ENCODE measurements around the gene HIVEP3. TPM values are rescaled to one million over a fixed set of nuclear protein-coding genes. Genes with fewer than 3 reads are reported as not detected.

Gene HIVEP3
- total RNA-seq, 4 donors from 2014 or later, result 4.2 to 6.5 (median 4.7) TPM

DNA sequence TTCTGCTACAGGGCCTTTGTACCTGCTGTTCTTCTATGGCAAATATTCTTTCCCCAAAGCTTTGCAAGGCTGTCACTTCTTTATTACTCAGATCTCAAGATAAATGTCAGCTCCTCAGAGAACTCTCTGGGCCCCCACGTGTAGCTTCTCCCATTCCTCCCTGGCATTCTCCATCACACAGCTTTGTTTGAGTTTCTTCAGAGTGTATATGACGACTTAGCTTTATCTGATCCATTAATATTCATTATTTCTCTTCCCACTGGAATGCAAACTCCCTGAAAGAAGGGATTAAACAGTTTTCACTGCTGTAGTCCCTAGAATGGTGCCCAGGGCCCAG, 259.6 kb downstream of the HIVEP3 start:
- DNase-seq (ENCODE audit: low spot score in 2 of 2), result no peak
- no peaks in the 10 kb centered on the region for H3K9me3 ChIP-seq
- TF ChIP-seq EP300 (IDR thresholded peaks at IDR 0.05) (no peak), POLR2A (IDR thresholded peaks at IDR 0.05) (no peak)
- TF ChIP-seq, protein P1, sequence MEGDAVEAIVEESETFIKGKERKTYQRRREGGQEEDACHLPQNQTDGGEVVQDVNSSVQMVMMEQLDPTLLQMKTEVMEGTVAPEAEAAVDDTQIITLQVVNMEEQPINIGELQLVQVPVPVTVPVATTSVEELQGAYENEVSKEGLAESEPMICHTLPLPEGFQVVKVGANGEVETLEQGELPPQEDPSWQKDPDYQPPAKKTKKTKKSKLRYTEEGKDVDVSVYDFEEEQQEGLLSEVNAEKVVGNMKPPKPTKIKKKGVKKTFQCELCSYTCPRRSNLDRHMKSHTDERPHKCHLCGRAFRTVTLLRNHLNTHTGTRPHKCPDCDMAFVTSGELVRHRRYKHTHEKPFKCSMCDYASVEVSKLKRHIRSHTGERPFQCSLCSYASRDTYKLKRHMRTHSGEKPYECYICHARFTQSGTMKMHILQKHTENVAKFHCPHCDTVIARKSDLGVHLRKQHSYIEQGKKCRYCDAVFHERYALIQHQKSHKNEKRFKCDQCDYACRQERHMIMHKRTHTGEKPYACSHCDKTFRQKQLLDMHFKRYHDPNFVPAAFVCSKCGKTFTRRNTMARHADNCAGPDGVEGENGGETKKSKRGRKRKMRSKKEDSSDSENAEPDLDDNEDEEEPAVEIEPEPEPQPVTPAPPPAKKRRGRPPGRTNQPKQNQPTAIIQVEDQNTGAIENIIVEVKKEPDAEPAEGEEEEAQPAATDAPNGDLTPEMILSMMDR (IDR thresholded peaks at IDR 0.05), result no peak
- H3K27me3 ChIP-seq, result no peaks in the 10 kb centered on the region
- no peaks in the 10 kb centered on the region for H3K36me3 ChIP-seq
- 66 to 75% methylated on average over 2 of the region's 2 CpGs for WGBS, 2 donors
- H3K4me3 ChIP-seq, result no peak overlapping the region
- H3K27ac ChIP-seq, result no peak overlapping the region
- H3K4me1 ChIP-seq, result peaks cover 0 to 30% (median 13%) of the 10 kb centered on the region in 4 donors

DNA sequence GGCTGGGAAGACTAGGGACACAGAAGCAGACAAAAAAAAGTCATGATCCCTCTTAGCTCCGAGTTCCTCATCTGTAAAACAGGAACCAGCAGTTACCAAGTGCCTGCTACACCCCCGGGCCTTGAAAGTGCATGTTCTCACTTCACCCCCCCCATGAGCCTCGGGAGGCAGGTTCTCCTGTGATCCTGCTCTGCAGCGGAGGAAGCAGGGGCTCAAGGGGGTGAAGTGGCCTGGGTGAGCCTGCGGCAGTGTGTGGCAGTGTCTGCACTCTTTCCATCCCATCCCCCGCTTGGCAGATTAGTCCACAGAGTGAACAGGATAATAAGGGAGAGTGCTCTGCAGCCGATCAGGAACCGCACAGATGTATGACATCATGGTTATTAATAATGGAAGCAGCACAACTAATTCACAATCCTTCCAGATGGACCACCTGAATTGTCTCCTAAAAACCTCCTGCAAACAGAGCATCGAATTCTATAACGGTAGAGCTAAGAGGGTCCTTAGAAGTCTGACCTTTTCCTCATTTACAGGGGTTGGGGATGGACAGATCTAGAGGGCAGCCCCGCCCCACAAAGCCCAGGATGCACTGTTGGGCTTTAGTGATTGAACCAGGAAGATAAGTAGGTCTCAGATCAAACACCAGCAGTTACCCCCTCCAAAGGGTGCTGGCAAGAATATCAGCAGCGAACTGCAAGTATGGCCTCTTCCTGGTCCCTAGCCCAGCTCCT, 260.1 kb downstream of the HIVEP3 start:
- no peak overlapping the region for H3K27ac ChIP-seq
- H3K4me3 ChIP-seq, result no peak overlapping the region
- peaks cover 0 to 30% (median 13%) of the 10 kb centered on the region in 4 donors for H3K4me1 ChIP-seq
- H3K36me3 ChIP-seq, result no peaks in the 10 kb centered on the region
- TF ChIP-seq EP300 (IDR thresholded peaks at IDR 0.05), result no peak
- TF ChIP-seq POLR2A (IDR thresholded peaks at IDR 0.05), result no peak
- TF ChIP-seq, protein P1 (IDR thresholded peaks at IDR 0.05), result no peak
- 83 to 85% methylated on average over 12 of the region's 12 CpGs for WGBS, 2 donors
- H3K9me3 ChIP-seq, result no peaks in the 10 kb centered on the region
- H3K27me3 ChIP-seq, result no peaks in the 10 kb centered on the region
- DNase-seq (ENCODE audit: low spot score in 2 of 2), result no peak

DNA sequence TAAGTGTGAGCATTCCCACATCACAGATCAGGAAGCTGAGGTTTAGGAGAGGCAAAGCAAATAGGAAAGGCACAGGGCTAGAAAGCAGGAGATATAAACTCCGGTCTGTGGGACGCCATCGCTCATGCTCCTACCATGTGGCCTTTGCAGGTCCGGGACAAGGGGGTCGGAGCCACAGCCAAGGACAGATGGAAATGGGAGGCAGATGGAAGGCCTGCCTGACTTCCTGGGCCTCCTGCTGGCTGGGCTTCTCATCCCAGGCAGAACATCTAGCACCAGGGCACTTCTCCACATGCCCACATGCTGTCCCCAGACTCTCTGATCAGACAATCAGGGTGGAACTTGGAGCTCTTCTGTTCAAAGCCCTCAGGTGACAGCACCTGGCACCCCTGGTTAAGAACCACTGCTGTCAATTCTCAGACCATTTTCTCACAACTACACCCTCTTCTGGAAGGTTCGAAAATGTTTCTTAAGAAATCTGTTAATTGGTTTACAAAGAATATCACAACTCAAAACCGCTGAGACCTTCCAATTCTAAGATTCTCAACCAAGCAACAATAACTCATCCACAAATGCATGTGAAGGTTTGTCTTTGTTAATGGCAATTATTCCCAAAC, 260.9 kb downstream of the HIVEP3 start:
- WGBS, 2 donors, result 93 to 94% methylated on average over 7 of the region's 7 CpGs
- H3K4me3 ChIP-seq, result no peak overlapping the region
- H3K4me1 ChIP-seq, result peaks cover 0 to 23% (median 11%) of the 10 kb centered on the region in 4 donors
- DNase-seq (ENCODE audit: low spot score in 2 of 2), result no peak
- H3K27ac ChIP-seq, result no peak overlapping the region
- no peaks in the 10 kb centered on the region for H3K36me3 ChIP-seq
- no peaks in the 10 kb centered on the region for H3K27me3 ChIP-seq
- TF ChIP-seq POLR2A (IDR thresholded peaks at IDR 0.05) (no peak), EP300 (IDR thresholded peaks at IDR 0.05) (no peak)
- TF ChIP-seq, protein P1 (IDR thresholded peaks at IDR 0.05), result no peak
- H3K9me3 ChIP-seq, result no peaks in the 10 kb centered on the region

DNA sequence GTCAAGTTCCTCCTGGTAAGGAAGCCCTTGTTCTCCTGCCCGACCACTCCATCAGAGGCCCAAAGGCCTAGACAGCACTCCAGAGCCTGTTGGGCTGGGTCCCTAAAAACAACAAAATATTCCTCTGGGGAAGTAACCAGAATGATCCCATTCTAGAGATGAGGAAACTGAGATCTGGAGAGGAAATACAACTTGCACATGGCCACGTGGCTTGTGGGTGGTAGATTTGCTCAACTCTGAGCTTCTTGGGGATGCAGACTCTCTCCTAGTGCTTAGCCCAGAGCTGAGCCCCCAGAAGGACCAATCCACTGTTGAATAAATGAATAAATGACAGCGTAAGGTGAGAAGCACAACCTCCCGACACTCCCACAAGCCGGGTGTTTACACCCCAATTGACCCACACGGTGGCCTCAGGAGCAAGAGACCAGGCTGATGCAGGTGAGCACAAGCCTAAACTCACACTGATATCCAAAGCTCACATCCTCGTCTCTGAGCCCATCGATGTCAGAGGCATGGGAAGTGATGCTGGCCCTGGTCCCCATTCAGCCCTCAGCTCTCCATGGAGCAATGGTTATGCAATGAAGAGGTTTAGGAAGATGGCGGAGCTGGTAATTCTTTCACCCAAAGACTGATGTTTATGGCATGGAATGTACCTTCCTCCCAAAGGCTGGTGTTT, 261.8 kb downstream of the HIVEP3 start:
- DNase-seq (ENCODE audit: low spot score in 2 of 2), result no peak
- 89 to 91% methylated on average over 9 of the region's 9 CpGs for WGBS, 2 donors
- Histone ChIP-seq H3K27ac (no peak overlapping the region), H3K36me3 (no peaks in the 10 kb centered on the region), H3K4me1 (peaks cover 0 to 18% (median 9%) of the 10 kb centered on the region in 4 donors), H3K4me3 (no peak overlapping the region), H3K9me3 (no peaks in the 10 kb centered on the region), H3K27me3 (no peaks in the 10 kb centered on the region)
- no peak for TF ChIP-seq EP300 (IDR thresholded peaks at IDR 0.05)

DNA sequence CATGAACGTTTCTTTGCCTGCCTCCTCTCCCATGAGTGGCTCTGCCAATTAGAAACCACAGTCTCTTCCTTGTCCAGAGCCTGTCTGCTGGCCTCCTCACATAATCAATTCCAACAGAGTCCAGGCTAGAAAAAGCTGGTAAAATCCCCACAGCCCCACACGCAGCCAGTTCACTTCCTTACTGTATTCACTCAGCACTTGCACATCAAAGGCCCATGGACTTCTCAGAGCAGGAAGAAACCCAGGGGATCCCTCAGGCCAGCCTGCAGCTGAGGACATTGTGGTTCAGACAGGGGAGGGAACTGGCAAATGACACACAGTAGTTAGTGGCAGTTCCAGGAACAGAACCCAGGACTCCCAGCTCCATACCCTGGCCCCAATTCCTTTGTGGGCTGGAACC, 262.7 kb downstream of the HIVEP3 start:
- 43 to 44% methylated on average over 2 of the region's 2 CpGs for WGBS, 2 donors
- no peaks in the 10 kb centered on the region for H3K27me3 ChIP-seq
- no peak overlapping the region for H3K4me3 ChIP-seq
- peaks cover 0 to 10% (median 2%) of the 10 kb centered on the region in 4 donors for H3K4me1 ChIP-seq
- no peaks in the 10 kb centered on the region for H3K9me3 ChIP-seq
- DNase-seq (ENCODE audit: low spot score in 2 of 2), result no peak
- no peak overlapping the region for H3K27ac ChIP-seq
- H3K36me3 ChIP-seq, result no peaks in the 10 kb centered on the region
- TF ChIP-seq POLR2A (IDR thresholded peaks at IDR 0.05) (no peak), EP300 (IDR thresholded peaks at IDR 0.05) (no peak)
- TF ChIP-seq, protein P1 (IDR thresholded peaks at IDR 0.05), result no peak

Measured in tibial nerve (tissue), 4 donors.